ENCODE data around the gene NHLRC1.

Gene NHLRC1

DNA sequence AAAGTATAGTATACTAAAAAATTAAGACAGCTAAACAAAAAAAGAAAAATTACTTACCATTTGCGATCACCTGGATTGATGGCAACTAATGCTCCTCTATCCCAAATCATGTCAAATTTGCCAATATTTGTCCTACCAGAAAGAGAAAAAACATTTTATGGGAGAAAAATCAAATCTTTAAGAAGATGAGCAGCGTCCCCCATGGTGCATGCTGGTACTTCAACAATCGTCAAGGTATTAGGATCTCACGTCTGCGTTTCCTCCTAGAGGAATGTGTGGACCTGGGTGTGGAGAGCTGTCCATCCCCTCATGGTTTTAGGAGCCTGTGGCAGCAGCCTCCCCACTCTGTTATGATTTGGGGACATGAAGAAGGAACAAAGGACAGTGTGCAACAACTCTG lies 16.4 kb upstream of the NHLRC1 start:
- no peak for DNase-seq

DNA sequence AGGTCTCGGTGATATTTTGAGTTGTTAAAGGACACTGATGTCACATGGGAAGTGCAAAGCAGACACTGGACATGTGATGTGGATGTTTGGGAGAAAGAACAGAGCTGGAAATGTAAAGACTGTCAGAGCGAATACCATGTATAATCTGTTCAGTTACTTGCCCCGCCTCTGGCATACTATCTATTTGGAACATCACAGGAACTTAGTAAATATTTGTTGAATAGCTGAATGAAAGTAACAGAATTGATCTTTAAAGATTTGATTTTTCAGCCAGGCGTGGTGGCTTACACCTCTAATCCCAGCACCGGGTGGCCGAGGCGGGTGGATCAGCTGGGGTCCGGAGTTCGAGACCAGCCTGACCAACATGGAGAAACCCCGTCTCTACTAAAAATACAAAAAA lies 13.8 kb upstream of the NHLRC1 start:
- DNase-seq, result no peak

DNA sequence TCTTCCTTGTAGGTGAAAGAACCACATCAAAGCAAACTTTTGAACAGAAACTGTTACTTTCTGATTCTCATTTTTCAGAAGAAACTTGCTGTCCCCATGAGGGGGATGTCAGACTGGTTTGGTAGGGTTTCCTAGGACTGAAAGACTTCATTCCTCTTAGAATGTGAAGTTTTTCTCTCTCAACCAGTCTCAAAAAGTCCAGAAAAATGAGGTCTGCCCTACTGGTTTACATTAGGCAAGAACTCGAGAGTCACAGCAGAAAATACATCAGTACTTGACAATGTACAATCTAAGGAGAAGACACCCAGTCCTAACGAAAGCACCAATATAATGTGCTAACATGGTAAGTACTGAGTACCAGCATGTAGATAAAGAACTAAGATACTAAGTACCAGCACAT lies 12.7 kb upstream of the NHLRC1 start:
- no peak for DNase-seq

DNA sequence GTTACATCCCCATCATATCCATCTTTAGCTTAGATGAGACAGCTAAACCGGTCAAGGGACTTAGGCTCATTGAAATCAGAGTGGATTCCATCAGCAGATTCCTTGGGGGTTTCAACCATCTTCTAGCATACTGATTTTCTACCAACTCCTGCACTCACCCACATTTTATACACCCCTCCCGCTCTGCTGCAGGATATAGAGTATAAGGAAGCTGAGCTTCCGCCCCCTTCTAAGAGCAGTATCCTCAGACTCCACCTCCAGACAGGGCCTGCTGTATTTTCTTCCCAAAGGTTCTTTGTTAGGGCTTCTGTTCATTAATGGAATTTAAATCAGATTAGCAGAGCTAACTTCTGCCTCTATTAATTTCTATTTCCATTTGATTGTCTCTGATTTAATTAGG lies 9.9 kb upstream of the NHLRC1 start:
- DNase-seq, result no peak

DNA sequence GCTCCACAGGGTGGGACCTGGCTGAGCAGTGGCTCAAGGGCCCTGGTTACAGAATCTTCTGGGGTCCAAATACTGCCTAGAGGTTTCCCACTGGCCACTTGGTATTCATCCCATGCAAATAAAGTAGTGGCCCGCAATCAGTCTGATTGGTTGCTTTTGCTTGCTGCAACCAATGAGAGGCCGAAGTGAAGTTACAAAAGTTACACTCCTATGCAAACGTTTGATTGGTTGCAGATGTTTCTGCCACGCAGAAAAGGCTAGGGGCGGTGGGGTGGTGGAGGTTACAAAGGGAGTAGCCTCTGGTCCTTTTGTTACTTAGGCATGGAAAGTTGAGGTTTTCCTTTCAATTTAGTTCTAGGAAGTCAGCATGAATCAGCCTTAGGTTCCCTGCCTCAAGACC lies 3.6 kb upstream of the NHLRC1 start:
- DNase-seq, result no peak

DNA sequence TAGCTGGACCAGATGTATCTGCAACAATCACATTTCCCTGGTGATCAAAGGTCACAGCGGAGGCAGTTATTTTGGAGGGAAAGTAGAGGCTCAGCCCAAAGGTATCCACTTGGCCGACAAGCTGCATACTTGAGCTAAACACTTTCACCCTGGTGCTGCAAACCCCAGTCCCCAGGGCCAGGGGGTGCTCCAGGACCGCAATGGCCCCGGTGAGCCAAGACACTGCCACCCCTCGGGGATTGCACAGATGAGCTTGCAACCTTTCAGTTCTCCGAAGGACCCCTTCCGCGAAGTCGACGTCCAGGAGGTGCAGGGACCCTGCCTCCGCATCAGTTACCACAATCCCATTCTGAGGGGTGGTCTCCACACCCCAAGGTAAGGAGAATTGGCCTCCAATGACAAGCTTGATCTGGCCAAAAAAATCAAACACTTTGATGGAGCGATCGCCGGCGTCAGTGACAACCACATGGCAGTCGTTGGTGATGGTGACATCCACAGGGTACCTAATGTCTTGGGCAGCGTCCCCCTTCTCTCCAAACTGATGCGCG lies 823 bp downstream of the NHLRC1 start:
- DNase-seq, result no peak

DNA sequence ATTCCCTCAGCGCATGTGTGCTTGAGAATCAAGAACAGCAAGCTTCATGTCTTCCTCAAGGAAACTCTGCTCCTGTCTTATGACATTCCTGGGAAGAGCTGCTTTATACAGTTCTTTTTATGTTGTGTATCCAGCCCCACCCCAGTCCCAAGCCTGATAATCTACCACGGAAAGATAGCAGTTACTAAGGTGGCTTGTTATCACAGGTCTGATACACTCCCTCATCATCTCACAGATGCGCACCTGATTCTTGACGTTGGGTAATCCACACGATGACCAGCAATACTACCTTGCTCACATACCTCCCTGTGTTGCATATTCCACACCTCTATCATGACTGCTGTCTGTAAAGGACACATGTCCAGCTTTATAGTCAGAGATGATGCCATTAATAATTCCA lies 3.2 kb downstream of the NHLRC1 start:
- DNase-seq, result no peak

DNA sequence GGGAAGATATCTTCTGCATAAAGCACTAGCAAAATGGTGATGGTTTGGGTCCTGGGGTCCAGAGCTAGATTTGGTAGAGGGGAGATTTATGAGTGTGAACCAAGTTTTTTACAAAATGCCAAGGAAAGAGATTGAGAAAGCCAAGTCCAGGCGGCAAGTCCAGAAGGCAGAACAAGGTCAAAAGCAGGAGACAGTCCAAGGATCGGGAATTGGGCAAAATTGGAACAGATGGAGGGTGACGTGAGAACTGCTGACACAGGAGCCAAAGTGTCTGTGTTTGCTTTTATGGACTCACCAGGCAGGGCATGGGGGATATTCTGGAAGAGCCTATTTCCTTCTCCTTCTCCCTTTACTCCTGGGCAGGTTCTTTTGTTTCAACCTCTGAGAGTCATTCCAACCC lies 4.1 kb downstream of the NHLRC1 start:
- no peak for DNase-seq

DNA sequence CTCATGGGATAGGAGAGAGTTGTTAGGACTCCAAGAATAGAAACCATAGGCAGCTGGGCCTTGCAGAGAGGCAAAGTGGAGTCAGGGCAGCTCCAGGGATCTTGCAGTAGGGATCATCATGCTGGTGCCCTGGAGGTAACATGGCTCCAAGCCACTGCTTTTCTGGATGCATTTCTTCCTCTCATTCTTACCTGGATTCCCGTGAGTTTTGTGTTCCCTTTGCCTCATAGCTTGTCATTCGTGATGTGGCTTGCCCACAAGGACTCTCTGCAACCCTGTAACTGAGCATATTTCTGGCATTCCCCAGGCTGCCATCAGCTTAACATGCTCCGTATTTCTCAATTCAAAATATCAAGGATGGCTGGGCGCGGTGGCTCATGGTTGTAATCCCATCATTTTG lies 5.3 kb downstream of the NHLRC1 start:
- DNase-seq, result no peak

DNA sequence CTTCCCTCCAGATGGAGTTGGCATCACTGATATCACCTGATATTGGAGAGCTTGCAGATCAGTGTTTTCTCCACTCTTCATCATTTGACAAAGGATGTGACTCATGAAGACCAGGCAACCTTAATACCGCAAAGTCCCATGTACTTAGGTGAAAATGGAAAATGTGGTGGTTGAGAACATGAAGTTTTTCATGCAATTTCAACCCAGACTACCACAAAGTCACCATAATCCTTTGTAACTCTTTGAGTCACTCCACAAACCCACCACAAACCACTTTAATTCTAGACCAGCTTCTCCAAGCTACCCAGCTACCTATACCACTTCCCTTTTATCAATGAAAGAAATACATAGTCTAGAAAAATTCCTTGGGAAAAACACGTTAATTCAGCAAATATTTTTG lies 7.1 kb downstream of the NHLRC1 start:
- no peak for DNase-seq

DNA sequence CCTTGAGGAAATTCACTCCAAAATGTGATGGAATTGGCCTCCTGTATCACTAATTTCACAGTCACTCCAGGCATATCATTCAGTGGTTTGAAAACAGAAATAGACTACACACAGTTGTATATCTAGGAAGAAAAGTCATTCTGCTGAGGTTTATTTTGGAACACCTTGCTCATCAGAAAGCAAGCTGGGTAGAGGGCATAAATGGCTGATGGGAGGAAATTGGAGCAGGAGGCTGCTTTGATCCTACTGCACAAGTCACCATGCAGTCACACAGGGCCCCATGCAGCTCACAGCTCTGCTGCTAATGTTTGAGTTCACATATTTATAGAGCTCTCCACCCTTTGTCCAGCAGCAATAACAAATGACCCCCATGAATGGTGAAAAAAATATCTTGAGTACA lies 12.3 kb downstream of the NHLRC1 start:
- no peak for DNase-seq

DNA sequence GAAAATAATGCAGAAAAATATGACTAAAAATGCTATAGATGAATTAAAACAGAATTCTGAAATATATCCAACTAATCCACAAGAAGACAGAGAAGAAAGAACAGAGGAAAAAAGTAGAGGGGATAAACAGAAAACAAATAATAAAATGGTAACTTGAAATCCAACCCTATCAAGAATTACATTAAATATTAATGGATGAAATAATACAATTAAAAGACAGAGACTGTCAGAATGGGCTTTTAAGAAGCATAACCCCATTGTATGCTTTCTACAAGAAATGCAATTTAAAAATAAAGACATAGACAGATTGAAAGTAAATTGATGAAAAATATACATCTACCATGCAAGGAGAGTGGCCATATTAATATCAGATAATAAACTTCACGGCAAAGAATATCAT lies 15.4 kb downstream of the NHLRC1 start:
- DNase-seq, result no peak

DNA sequence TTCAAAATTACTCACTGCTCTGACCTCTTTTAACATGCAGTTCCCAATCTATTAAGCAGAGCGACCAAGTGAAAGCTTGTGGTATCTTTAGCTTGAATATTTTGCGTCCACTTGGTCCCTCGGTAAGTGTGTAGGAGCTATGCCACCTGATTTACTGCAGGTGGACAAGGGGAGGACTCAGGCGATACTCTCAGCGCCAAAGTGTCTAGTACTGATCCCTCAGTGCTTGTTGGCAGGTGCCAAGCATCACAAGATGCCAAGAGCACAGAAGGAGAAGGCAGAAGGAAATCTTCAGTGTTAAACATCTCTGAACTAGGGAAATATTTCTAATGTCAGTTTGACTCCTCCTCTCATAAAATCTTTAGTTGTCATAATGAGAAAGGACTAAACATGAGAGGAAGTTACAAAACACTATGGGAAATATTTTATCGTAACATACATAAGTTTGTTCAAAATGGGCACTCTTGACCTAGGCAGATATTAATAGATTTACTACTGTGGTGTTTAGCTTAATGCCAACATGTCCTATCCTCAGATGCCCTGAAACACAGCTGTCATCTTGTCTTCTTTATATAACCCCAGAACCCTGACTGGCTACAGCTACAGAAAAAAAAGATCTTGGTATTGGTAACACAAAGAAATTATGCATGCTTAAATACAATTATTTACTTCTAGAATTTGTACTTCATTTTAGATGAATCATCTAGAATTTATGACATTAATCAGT lies 19.5 kb downstream of the NHLRC1 start:
- no peak for DNase-seq

DNA sequence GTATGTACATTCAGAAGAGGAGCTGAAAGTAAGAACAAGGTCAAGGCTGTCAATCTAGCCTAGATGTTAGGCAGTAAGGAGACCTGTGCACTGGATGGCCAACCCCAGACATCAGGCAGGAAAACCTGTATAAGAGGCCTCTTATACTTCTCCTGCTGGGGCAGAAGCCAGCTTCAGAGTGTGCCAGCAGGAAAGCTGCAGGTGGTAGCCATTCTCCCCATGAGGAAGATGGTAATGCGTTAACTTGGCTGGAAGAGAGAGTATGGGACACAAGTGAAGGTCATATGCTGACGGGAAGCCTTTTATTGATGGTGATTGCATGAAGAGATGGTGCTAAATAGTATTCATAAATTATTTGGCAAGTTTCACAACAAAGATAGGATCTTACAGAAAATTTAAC lies 20.6 kb downstream of the NHLRC1 start:
- DNase-seq, result no peak

DNA sequence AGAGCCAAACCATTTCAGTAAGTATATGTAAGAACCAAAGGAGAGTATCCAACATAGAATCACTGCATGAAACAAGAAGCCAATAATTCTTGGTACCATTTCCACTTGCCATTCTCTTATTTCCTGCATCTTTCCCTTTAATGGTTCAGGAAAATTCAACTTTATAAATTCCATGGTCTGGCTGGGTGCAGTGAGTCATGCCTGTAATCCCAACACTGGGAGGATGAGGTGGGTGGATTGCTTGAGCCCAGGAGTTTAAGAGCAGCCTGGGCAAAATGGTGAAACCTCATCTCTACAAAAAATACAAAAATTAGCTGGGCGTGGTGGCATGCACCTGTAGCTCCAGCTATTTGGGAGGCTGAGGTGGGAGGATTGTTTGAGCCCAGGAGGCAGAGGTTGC lies 21.2 kb downstream of the NHLRC1 start:
- DNase-seq, result no peak

DNA sequence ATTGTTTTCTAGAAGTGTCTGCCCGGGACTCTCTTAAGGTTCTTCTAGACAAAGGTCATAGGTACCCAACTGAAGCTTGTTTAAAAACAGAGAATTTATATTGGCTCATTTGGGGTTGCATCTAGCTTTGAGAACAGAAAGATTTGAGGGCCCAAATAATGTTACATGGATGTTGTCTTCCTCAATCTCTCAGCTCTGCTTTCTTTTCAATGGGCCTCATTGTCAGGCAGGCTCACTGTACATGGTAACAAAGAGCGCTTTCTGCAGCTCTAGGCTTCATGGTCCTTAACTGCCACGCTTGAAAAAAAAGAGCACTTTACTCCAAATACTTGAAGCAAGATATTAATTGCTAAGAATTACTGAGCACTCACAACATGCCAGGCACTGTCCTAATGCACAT lies 22.2 kb downstream of the NHLRC1 start:
- no peak for DNase-seq

DNA sequence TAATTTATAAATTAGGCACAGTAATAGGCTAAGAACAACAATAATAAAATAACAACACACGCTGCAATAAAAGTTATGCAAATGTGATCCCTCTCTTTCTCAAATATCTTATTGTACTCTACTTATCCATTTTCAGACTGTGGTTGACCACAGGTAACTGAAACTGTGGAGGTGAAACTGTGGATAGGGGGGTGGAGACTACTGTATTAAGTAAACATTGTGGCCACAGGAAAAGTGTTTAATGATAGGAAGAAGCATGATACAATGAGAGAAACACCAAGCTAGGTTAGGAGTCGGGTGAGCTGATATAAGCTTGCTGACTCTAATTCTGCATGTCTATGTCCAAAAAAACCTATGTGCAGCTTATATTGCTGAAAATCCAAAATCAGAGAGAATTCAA lies 23.0 kb downstream of the NHLRC1 start:
- no peak for DNase-seq

DNA sequence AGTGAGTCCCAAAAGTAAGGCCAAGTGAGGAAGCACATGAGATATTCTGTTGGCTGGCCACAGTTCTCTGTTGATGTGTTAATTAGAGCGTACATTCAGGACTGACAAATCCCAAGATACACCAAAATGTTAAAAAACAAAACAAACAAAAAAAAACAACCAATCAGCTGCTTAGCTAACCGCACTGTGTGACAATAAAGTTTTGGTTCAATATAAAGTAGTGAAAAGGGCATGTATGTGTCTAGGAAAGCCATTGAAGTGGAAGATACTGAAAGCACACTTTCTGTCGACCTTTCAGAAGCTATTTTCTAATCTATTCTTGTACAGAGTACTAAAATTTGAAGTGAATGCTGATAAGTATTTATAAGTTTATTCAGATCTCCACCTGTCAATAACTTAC lies 26.1 kb downstream of the NHLRC1 start:
- no peak for DNase-seq

DNA sequence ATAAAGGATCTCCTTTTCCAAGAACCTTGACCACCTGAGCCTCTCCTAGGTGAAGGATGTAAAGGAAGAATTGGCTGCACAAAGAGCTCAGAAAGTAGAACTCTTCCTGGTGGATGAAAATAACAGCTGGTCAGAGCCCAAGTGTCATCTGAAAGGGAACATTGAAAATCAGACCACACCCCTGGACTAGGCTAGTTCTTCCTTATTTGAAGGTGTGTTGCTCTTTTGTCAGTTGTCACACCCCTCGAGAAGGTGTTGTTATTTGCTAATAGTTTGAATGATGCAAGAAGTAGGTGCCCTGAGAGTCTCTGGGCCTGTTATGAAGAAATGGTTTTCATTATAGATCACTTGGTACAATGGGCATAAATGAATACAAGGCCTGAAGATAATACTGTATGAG lies 31.1 kb downstream of the NHLRC1 start:
- no peak for DNase-seq

DNA sequence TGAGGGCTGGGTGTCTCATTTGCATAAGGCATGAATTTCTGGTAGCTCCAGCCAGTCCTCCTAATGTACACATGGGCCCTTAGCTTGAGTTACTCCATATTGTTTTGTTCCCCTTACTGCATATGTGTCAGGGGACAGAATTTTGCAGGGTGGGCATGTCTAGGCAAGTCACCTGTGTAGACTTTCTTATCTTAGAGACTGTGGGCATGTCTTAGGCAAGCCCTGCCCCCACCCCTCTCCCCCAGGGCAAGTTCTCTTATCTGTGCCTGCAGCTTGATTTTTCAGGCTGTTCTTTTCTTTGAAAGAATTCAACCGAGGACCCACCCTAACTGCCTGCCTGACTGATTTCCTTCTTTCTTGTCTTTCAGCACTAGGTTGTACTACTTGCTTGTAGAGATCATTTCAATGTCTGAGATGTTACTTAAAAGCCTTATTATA lies 32.1 kb downstream of the NHLRC1 start:
- no peak for DNase-seq

DNA sequence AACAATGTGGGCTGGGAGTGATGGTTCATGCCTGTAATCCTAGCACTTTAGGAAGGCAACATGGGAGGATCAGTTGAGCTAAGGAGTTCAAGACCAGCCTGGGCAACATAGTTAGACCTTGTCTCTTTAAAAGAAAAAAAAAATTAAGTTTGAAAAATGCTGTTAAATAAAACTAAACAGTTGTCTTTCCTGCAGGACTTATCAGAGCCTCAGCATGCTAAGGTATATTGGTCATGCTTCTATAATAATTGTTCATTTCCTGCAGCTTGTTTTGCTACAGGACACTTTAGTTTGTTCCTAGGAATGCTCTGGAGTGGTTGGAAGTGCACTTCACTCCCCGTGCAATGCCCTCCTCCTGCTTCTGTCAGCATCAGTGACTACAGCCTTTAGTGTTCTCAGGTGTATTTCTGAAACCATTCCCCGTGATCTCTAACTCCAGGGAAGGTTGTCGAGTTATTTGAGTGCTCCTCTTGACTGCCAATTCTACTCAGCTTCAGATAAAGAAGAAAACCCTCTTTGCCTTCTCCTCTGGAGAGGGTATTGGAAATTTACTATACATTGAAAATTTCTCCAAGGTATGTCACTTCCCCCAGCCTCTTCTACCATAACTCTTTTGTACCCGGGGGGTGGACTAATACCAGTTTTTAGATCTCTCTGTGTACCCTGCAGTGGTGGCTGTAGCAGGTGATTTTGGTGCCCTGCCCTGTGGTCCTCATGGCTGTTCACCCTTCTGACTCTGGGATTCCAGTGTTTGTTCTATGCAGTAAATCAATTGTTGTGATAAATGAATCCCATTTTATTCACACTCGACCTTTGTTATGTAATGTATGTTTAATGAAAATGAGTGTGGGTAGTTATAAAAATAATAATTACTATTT lies 33.8 kb downstream of the NHLRC1 start:
- DNase-seq, result no peak

DNA sequence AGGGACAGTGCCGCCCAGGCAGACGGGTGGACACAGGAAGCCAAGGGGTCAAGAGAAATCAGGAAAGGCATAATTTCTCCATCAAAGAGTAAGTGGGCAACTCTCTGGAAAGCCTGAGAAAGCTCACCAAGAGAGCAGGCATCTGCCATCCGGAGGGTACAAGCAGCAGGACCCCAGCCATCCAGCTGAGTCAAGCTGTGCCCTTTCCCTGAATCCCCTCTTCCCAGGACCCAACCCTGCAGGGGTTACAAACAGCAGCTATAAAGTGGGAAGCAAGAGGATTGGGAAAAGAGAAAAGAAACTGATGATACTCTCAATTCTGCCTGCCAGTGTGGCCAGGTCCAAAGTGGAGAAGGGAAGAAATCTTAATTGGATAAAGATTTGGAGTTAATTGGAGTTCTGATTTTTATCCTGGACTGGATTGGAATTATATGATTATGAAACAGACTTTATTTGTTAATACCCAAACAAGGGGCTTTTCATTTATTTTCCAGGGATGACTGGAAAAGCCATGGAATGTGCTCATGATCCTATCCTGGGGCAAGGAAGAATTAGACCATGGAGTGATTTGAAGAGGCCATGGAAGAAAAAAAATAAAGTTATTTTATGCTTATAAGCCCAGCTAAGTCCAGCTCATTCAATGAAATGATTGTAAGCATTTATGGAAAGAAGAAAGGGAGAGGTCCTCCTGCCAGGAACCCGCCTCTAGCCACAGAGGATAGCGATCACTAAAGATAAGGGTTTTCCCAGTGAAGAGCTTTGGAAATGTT lies 34.9 kb downstream of the NHLRC1 start:
- no peak for DNase-seq

DNA sequence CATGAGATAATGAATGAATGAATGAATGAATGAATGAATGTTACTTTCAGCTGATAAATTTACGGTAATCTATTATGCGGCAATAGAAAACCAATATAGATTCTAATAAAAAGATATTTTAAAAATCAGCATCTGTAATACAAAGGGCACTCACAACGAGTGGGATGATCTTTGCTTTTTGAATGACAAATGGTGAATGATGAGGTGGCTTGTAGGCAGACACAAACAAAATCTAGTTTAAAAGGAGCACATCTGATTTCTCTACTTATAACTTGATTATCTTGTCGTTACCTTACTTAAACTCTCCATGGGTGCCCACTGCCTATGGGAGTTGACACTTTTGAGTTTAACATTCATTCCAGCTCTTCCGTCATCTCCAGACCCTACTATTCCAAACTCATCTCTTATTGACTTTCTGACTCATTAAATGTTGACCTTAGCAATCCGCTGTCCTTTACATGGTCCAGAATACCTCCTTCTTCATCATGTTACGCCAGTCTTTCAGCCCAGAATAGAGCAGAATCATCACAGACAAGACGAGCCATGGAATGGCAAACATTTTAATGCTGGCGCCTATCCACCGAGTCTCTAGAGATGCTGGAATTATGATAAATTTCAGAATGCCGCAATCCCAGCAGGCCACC lies 41.3 kb downstream of the NHLRC1 start:
- no peak for DNase-seq
